BJ (cell line): ENCODE results near the gene TOM1L1. TPM values are rescaled to one million over a fixed set of nuclear protein-coding genes. Genes with fewer than 3 reads are reported as not detected.

Source experiments
- CTCF ChIA-PET: fragments of 350-600 bp; formaldehyde crosslinking; extraction: SDS; loops from one replicate; lab custom pipeline; 2021; ENCODE audit warnings: antibody characterized with exemption, inconsistent platforms; lab: Yijun Ruan, JAX
- POLR2A ChIA-PET: fragments of 300-600 bp; sonication (Branson Sonifier 250); formaldehyde crosslinking; extraction: SDS; loops from one replicate; lab custom pipeline; 2021; ENCODE audit warnings: antibody characterized with exemption; lab: Charles Lee
- DNase-seq: peaks from one replicate; pipeline ENCODE4 v3.0.0-alpha.2; 2011; ENCODE audit warnings: low read depth
- H3K27me3 ChIP-seq: 2 replicates; pipeline ENCODE4 v1.6.0; 2011; ENCODE audit warnings: low read length; ENCODE audit not compliant: control insufficient read depth, insufficient read depth
- H3K36me3 ChIP-seq: 2 replicates; pipeline ENCODE4 v1.5.1; 2011; ENCODE audit warnings: low read length; ENCODE audit not compliant: control insufficient read depth, insufficient read depth
- H3K4me3 ChIP-seq: 2 replicates; pipeline ENCODE4 v1.5.1; 2011; ENCODE audit warnings: low read depth, mild to moderate bottlenecking, control low read depth, low read length
- CTCF ChIP-seq: IDR thresholded peaks from 2 replicates; pipeline ENCODE4 v1.5.1; 2011; ENCODE audit warnings: low read depth, mild to moderate bottlenecking, control low read depth, inconsistent platforms, low read length, moderate library complexity; ENCODE audit not compliant: insufficient read depth
- polyA plus RNA-seq: library from polyadenylated mRNA; depleted of rRNA; stranded (reverse); fragments of >200 nt; gene quantifications from 2 replicates; pipeline ENCODE4 v1.2.3, GENCODE V29; 2011

Gene TOM1L1
- polyA plus RNA-seq, 1 experiment: 31.2 TPM

- Histone ChIP-seq H3K27me3 (no peaks in the 10 kb centered on the region), H3K36me3 (no peaks in the 10 kb centered on the region), H3K4me3 (no peak overlapping the region)
- ChIA-PET POLR2A (no interaction called here), CTCF (interaction anchor here (0.8 to 1.4 kb wide), 2 partner anchors 11 to 324 kb away, joined by 3 read pairs; partner anchors contain the start of gene STXBP4)
- no peak for DNase-seq
- TF ChIP-seq CTCF: no peak
Observed at GRCh38 chr17:54979657-54980056, 79.0 kb downstream of the TOM1L1 start.

DNA sequence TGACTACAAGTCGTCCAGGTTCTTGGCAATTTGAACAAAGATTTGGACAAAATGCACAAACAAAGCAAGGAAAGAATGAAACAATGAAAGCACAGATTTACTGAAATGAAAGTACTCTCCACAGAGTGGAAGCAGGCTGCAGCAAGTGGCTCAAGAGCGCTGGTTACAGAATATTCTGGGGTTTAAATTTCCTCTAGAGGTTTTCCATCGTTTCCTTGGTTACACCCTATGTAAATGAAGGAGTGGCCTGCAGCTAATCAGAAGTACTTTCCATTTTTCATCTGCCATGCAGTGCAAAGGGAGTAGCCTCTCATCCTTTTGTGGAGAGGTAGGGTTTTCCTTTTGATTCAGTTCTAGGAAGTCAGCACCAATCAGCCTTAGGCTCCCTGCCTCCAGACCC lies 79.7 kb downstream of the TOM1L1 start:
- no peak for DNase-seq
- Histone ChIP-seq H3K27me3 (no peaks in the 10 kb centered on the region), H3K4me3 (no peak overlapping the region), H3K36me3 (no peaks in the 10 kb centered on the region)
- ChIA-PET POLR2A (no interaction called here), CTCF (no interaction called here)
- no peak for TF ChIP-seq CTCF

GRCh38 chr17:54982399-54982798 lies 81.7 kb downstream of the TOM1L1 start:
- CTCF ChIA-PET: interaction anchor here (0.7 to 3.2 kb wide), 2 partner anchors 11 to 366 kb away, joined by 3 to 8 read pairs; no protein-coding TSS in a partner anchor
- POLR2A ChIA-PET: no interaction called here
- no peak for DNase-seq
- no peak for TF ChIP-seq CTCF
- H3K4me3 ChIP-seq: no peak overlapping the region
- no peaks in the 10 kb centered on the region for H3K36me3 ChIP-seq
- H3K27me3 ChIP-seq: no peaks in the 10 kb centered on the region

GRCh38 chr17:54983260-54983659 lies 82.6 kb downstream of the TOM1L1 start:
- POLR2A ChIA-PET: no interaction called here
- Histone ChIP-seq H3K4me3 (no peak overlapping the region), H3K36me3 (no peaks in the 10 kb centered on the region), H3K27me3 (no peaks in the 10 kb centered on the region)
- CTCF ChIA-PET: interaction anchor here (3.2 kb wide), 1 partner anchor 10 kb away, joined by 8 read pairs; no protein-coding TSS in a partner anchor
- no peak for DNase-seq
- no peak for TF ChIP-seq CTCF

DNA sequence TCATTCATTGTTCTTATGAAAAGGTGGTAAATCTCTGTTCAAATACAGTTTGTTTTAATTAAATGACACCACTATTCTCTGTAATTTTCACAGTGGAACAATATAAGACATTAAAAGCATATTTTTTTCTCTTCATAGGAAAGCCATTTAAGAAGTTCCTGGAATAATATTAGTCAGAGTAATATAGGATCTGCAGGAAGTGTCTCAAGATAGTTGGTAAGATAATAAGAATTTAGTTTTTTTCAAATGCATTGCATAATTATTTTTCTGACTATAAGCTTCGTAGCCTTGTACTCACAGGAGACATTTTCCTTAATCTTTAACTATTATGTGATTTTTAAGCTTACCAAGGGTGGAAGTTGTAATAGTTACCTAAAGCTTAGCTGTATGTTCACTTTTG lies 84.8 kb downstream of the TOM1L1 start:
- ChIA-PET CTCF (interaction anchor here (1.2 to 3.2 kb wide), 3 partner anchors 8 to 309 kb away, joined by 4 to 8 read pairs (median 4); no protein-coding TSS in a partner anchor), POLR2A (no interaction called here)
- DNase-seq: no peak
- Histone ChIP-seq H3K27me3 (no peaks in the 10 kb centered on the region), H3K36me3 (no peaks in the 10 kb centered on the region), H3K4me3 (no peak overlapping the region)
- TF ChIP-seq CTCF: no peak
